GM12878 (cell line): Measurements from ENCODE around the gene ASTN1.

Source experiments
- CREB1 ChIP-seq: IDR thresholded peaks from 2 replicates; pipeline ENCODE4 v1.6.1; 2012; ENCODE audit warnings: low read depth, mild to moderate bottlenecking, inconsistent platforms
- POLR2AphosphoS5 ChIP-seq: IDR thresholded peaks from 2 replicates; pipeline ENCODE4 v1.6.1; 2011; ENCODE audit warnings: mild to moderate bottlenecking, low read length, inconsistent platforms

GRCh38 chr1:176811511-176812288, 352.8 kb downstream of the ASTN1 start:
- TF ChIP-seq POLR2AphosphoS5 = no peak
- TF ChIP-seq CREB1 = no peak
